HEK293 (cell line): ENCODE data around the gene ASPHD1.
A peak's percentile ranks its signal among the peaks of the same experiment; 100 is the strongest.

Experiments used
- CTCF ChIA-PET: fragments of 350-600 bp; formaldehyde crosslinking; extraction: SDS; loops from one replicate; lab custom pipeline; 2021; ENCODE audit warnings: antibody characterized with exemption; lab: Yijun Ruan, JAX
- POLR2A ChIA-PET: fragments of 300-600 bp; formaldehyde crosslinking; extraction: SDS; loops from one replicate; lab custom pipeline; 2020; ENCODE audit warnings: antibody characterized with exemption, inconsistent platforms; lab: Yijun Ruan, JAX
- H3K27ac ChIP-seq: fragments of 200-500 bp; sonication (Bioruptor generic); 2 replicates; pipeline ENCODE4 v1.5.1; 2014; ENCODE audit warnings: low read depth, low read length, control low read depth, inconsistent platforms; ENCODE audit errors: extremely low read depth
- H3K36me3 ChIP-seq, 2 experiments: fragments of 200-500 bp in 1 of 2; sonication (Bioruptor generic) in 1 of 2; 1 replicate in 1 of 2; 2 replicates in 1 of 2; pipeline ENCODE4 v1.5.1; 2014 to 2017; ENCODE audit warnings: inconsistent platforms in 2 of 2, low read length in 2 of 2; ENCODE audit not compliant: control insufficient read depth in 2 of 2, insufficient read depth in 1 of 2
- H3K4me1 ChIP-seq: fragments of 200-500 bp; sonication (Bioruptor generic); 2 replicates; pipeline ENCODE4 v1.5.1; 2014; ENCODE audit warnings: mild to moderate bottlenecking, low read length, inconsistent platforms; ENCODE audit not compliant: control insufficient read depth, insufficient read depth
- H3K4me3 ChIP-seq: 2 replicates; pipeline ENCODE4 v1.5.1; 2011; ENCODE audit warnings: low read depth, mild to moderate bottlenecking, control low read depth, low read length, moderate library complexity
- H3K9me3 ChIP-seq: fragments of 200-500 bp; sonication (Bioruptor generic); 2 replicates; pipeline ENCODE4 v1.5.1; 2014; ENCODE audit warnings: low read depth, low read length, inconsistent platforms; ENCODE audit not compliant: control insufficient read depth, insufficient read depth
- BCL11B ChIP-seq: fragments of 450-650 bp; formaldehyde crosslinking; IDR thresholded peaks from 2 replicates; pipeline ENCODE4 v1.5.1; 2016; ENCODE audit warnings: low read depth, missing biosample characterization, missing genetic modification characterization
- CTCF ChIP-seq: fragments of 450-650 bp; formaldehyde crosslinking; IDR thresholded peaks from 2 replicates; pipeline ENCODE4 v1.5.1; 2016; ENCODE audit warnings: missing biosample characterization, missing genetic modification characterization
- KLF17 ChIP-seq: fragments of 450-650 bp; formaldehyde crosslinking; IDR thresholded peaks from 2 replicates; pipeline ENCODE4 v1.5.1; 2016; ENCODE audit warnings: missing biosample characterization, missing genetic modification characterization
- KLF9 ChIP-seq: fragments of 450-650 bp; formaldehyde crosslinking; IDR thresholded peaks from 2 replicates; pipeline ENCODE4 v1.5.1; 2016; ENCODE audit warnings: missing biosample characterization, missing genetic modification characterization, low read depth
- PRDM1 ChIP-seq: fragments of 450-650 bp; formaldehyde crosslinking; IDR thresholded peaks from 2 replicates; pipeline ENCODE4; 2016; ENCODE audit warnings: missing biosample characterization, missing genetic modification characterization
- REST ChIP-seq: fragments of 450-650 bp; formaldehyde crosslinking; IDR thresholded peaks from 2 replicates; pipeline ENCODE4 v1.5.1; 2016; ENCODE audit warnings: missing biosample characterization, missing genetic modification characterization
- SALL2 ChIP-seq: fragments of 450-650 bp; formaldehyde crosslinking; IDR thresholded peaks from 2 replicates; pipeline ENCODE4 v1.5.0; 2017; ENCODE audit warnings: missing biosample characterization, mild to moderate bottlenecking, missing genetic modification characterization, borderline replicate concordance
- SCRT2 ChIP-seq: fragments of 450-650 bp; formaldehyde crosslinking; IDR thresholded peaks from 2 replicates; pipeline ENCODE4 v1.5.1; 2016; ENCODE audit warnings: missing biosample characterization, missing genetic modification characterization
- TCF7L2 ChIP-seq: IDR thresholded peaks from 2 replicates; pipeline ENCODE4 v1.6.1; 2011; ENCODE audit warnings: low read depth, mild to moderate bottlenecking, inconsistent platforms, low read length, moderate library complexity, borderline replicate concordance
- ZBTB26 ChIP-seq: fragments of 450-650 bp; formaldehyde crosslinking; optimal IDR thresholded peaks from 2 replicates; pipeline ENCODE3; 2016; ENCODE audit warnings: missing biosample characterization, mild to moderate bottlenecking, missing genetic modification characterization
- ZBTB48 ChIP-seq: fragments of 450-650 bp; formaldehyde crosslinking; IDR thresholded peaks from 2 replicates; pipeline ENCODE4 v1.5.1; 2016; ENCODE audit warnings: missing biosample characterization, missing genetic modification characterization
- ZNF132 ChIP-seq: fragments of 450-650 bp; formaldehyde crosslinking; IDR thresholded peaks from 2 replicates; pipeline ENCODE4 v1.5.1; 2017; ENCODE audit warnings: missing biosample characterization, missing genetic modification characterization, borderline replicate concordance
- ZNF140 ChIP-seq: fragments of 450-650 bp; formaldehyde crosslinking; IDR thresholded peaks from 2 replicates; pipeline ENCODE4 v1.5.1; 2016; ENCODE audit warnings: missing biosample characterization, missing genetic modification characterization
- ZNF155 ChIP-seq: fragments of 450-650 bp; formaldehyde crosslinking; IDR thresholded peaks from 2 replicates; pipeline ENCODE4 v1.5.1; 2016; ENCODE audit warnings: missing biosample characterization, missing genetic modification characterization
- ZNF16 ChIP-seq: fragments of 450-650 bp; formaldehyde crosslinking; IDR thresholded peaks from 2 replicates; pipeline ENCODE4 v1.5.1; 2016; ENCODE audit warnings: low read depth, missing biosample characterization, missing genetic modification characterization
- ZNF175 ChIP-seq: fragments of 450-650 bp; formaldehyde crosslinking; IDR thresholded peaks from 2 replicates; pipeline ENCODE4 v1.5.1; 2016; ENCODE audit warnings: missing biosample characterization, missing genetic modification characterization
- ZNF223 ChIP-seq: fragments of 450-650 bp; formaldehyde crosslinking; IDR thresholded peaks from 2 replicates; pipeline ENCODE4 v1.5.1; 2016; ENCODE audit warnings: missing biosample characterization, missing genetic modification characterization
- ZNF302 ChIP-seq: fragments of 450-650 bp; formaldehyde crosslinking; IDR thresholded peaks from 2 replicates; pipeline ENCODE4 v1.5.1; 2016; ENCODE audit warnings: missing biosample characterization, missing genetic modification characterization, low read depth
- ZNF354C ChIP-seq: fragments of 450-650 bp; formaldehyde crosslinking; IDR thresholded peaks from 2 replicates; pipeline ENCODE4 v1.5.1; 2016; ENCODE audit warnings: missing biosample characterization, missing genetic modification characterization, low read depth, borderline replicate concordance
- ZNF366 ChIP-seq: fragments of 450-650 bp; formaldehyde crosslinking; conservative IDR thresholded peaks from 2 replicates; pipeline ENCODE4 v1.5.1; 2016; ENCODE audit warnings: missing biosample characterization, missing genetic modification characterization
- ZNF433 ChIP-seq: fragments of 450-650 bp; formaldehyde crosslinking; IDR thresholded peaks from 2 replicates; pipeline ENCODE4 v1.5.1; 2016; ENCODE audit warnings: missing biosample characterization, missing genetic modification characterization, low read depth
- ZNF549 ChIP-seq: fragments of 450-650 bp; IDR thresholded peaks from 2 replicates; pipeline ENCODE4 v1.5.1; 2018; ENCODE audit warnings: missing biosample characterization, missing genetic modification characterization, mild to moderate bottlenecking, inconsistent platforms, moderate library complexity
- ZNF626 ChIP-seq: fragments of 450-650 bp; sonication (Bioruptor Pico); formaldehyde crosslinking; IDR thresholded peaks from 2 replicates; pipeline ENCODE4 v1.5.1; 2018; ENCODE audit warnings: missing biosample characterization, missing genetic modification characterization, inconsistent platforms
- ZNF660 ChIP-seq: fragments of 450-650 bp; IDR thresholded peaks from 2 replicates; pipeline ENCODE4 v1.5.1; 2018; ENCODE audit warnings: missing biosample characterization, mild to moderate bottlenecking, missing genetic modification characterization
- ZNF670 ChIP-seq: fragments of 450-650 bp; formaldehyde crosslinking; IDR thresholded peaks from 2 replicates; pipeline ENCODE4 v1.5.1; 2016; ENCODE audit warnings: missing biosample characterization, missing genetic modification characterization, low read depth
- ZNF677 ChIP-seq: fragments of 450-650 bp; IDR thresholded peaks from 2 replicates; pipeline ENCODE4 v1.5.0; 2018; ENCODE audit warnings: missing biosample characterization, mild to moderate bottlenecking, missing genetic modification characterization, moderate library complexity
- ZNF792 ChIP-seq: fragments of 450-650 bp; formaldehyde crosslinking; IDR thresholded peaks from 2 replicates; pipeline ENCODE4 v1.5.1; 2016; ENCODE audit warnings: missing biosample characterization, missing genetic modification characterization
- ZXDB ChIP-seq: fragments of 450-650 bp; formaldehyde crosslinking; IDR thresholded peaks from 2 replicates; pipeline ENCODE4 v1.5.1; 2016; ENCODE audit warnings: missing biosample characterization, missing genetic modification characterization

The ASPHD1 gene

GRCh38 chr16:29897333-29897732, 3.0 kb upstream of the ASPHD1 start (continued):
- TF ChIP-seq SALL2 (tag by site-specific recombination) (no peak), ZNF549 (tag by site-specific recombination) (no peak)
- TF ChIP-seq, all 188 proteins: peak for 5

- ChIA-PET CTCF (interaction anchor here (0.6 to 1.2 kb wide), 2 partner anchors 21 to 196 kb away, joined by 4 to 9 read pairs; no protein-coding TSS in a partner anchor), POLR2A (interaction anchor here (1.8 to 2.1 kb wide), 2 partner anchors 14 to 75 kb away, joined by 5 to 13 read pairs; partner anchors contain the start of gene TAOK2)
- Histone ChIP-seq H3K4me3 (no peak overlapping the region), H3K27ac (no peak overlapping the region), H3K4me1 (peaks cover 2% of the 10 kb centered on the region; the same call in 1 of the 2 replicates), H3K9me3 (no peaks in the 10 kb centered on the region), H3K36me3 (no peaks in the 10 kb centered on the region; a peak in 1 of 3 replicates)
- TF ChIP-seq PRDM1 (tag by site-specific recombination) (peak; percentile 22; the same call in 1 of the 2 replicates), ZNF677 (tag by site-specific recombination) (no peak), ZNF175 (tag by site-specific recombination) (no peak), SCRT2 (tag by site-specific recombination) (no peak), CTCF (tag by site-specific recombination) (no peak), ZNF366 (tag by site-specific recombination) (no peak), ZBTB26 (tag by site-specific recombination) (no peak), ZXDB (tag by site-specific recombination) (no peak), ZNF354C (tag by site-specific recombination) (no peak), ZNF16 (tag by site-specific recombination) (no peak), ZNF660 (tag by site-specific recombination) (no peak), KLF17 (no peak), ZNF140 (tag by site-specific recombination) (no peak), ZNF155 (tag by site-specific recombination) (no peak), ZNF670 (tag by site-specific recombination) (no peak), BCL11B (tag by site-specific recombination) (no peak), KLF9 (tag by site-specific recombination) (no peak), TCF7L2 (no peak), ZBTB48 (tag by site-specific recombination) (no peak), ZNF792 (tag by site-specific recombination) (no peak), REST (tag by site-specific recombination) (peak; percentile 98), ZNF626 (tag by site-specific recombination) (no peak), ZNF433 (tag by site-specific recombination) (no peak), ZNF132 (tag by site-specific recombination) (no peak), ZNF223 (tag by site-specific recombination) (no peak), ZNF302 (tag by site-specific recombination) (no peak)
Measured at GRCh38 chr16:29898135-29898803, 2.0 kb upstream of the ASPHD1 start.
